HL-60 (cell line): ENCODE results near the gene TESK2.

Source experiments
- GABPA ChIP-seq: IDR thresholded peaks from 2 replicates; pipeline ENCODE4 v1.6.1; 2012; ENCODE audit warnings: low read depth
- POLR2AphosphoS5 ChIP-seq: IDR thresholded peaks from 2 replicates; pipeline ENCODE4 v1.6.1; 2012; ENCODE audit warnings: low read depth
- SPI1 ChIP-seq: IDR thresholded peaks from 2 replicates; pipeline ENCODE4 v1.6.1; 2012; ENCODE audit warnings: low read depth, mild to moderate bottlenecking, borderline replicate concordance
- TF ChIP-seq, protein P1 (sequence below): IDR thresholded peaks from one replicate; pipeline ENCODE4 v1.5.1; 2011; ENCODE audit warnings: low read length, control low read depth, inconsistent platforms; ENCODE audit not compliant: insufficient read depth

DNA sequence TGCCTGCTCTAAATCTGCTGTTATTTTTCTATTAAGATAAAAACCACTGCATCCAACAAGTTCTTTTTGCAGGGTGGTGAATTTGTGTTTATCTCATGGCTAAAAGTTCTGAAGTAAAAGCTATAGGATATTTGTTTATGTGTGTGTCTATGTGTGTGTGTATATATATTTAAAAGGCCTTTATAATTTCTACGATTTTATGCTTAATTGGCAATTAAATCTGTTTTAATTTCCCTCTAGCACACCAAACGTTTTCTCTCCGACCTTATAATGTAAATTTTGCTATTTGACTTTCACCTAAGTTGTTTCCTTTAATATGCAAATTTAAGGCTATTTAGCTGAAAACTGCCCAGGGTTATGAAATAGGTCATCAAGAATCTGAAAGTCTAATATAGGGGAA is 184.1 kb downstream of the TESK2 start:
- TF ChIP-seq, protein P1, sequence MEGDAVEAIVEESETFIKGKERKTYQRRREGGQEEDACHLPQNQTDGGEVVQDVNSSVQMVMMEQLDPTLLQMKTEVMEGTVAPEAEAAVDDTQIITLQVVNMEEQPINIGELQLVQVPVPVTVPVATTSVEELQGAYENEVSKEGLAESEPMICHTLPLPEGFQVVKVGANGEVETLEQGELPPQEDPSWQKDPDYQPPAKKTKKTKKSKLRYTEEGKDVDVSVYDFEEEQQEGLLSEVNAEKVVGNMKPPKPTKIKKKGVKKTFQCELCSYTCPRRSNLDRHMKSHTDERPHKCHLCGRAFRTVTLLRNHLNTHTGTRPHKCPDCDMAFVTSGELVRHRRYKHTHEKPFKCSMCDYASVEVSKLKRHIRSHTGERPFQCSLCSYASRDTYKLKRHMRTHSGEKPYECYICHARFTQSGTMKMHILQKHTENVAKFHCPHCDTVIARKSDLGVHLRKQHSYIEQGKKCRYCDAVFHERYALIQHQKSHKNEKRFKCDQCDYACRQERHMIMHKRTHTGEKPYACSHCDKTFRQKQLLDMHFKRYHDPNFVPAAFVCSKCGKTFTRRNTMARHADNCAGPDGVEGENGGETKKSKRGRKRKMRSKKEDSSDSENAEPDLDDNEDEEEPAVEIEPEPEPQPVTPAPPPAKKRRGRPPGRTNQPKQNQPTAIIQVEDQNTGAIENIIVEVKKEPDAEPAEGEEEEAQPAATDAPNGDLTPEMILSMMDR, result no peak
- no peak for TF ChIP-seq SPI1
- no peak for TF ChIP-seq GABPA
- no peak for TF ChIP-seq POLR2AphosphoS5
